Osteoblast (primary cell): Measurements from ENCODE around the gene ACY1. TPM values are rescaled to one million over a fixed set of nuclear protein-coding genes. Genes with fewer than 3 reads are reported as not detected.

Experiments
- DNase-seq: peaks from one replicate; pipeline ENCODE4 v3.0.0; 2011; ENCODE audit warnings: low spot score, mixed read lengths; ENCODE audit not compliant: insufficient read length; ENCODE audit errors: missing footprints
- H2AFZ ChIP-seq: 2 replicates; pipeline ENCODE4 v1.6.0; 2011; ENCODE audit warnings: mild to moderate bottlenecking, low read length
- H3K27ac ChIP-seq: 2 replicates; pipeline ENCODE4 v1.5.1; 2011; ENCODE audit warnings: mild to moderate bottlenecking, low read depth, low read length, moderate library complexity
- H3K27me3 ChIP-seq: 2 replicates; pipeline ENCODE4 v1.6.0; 2012; ENCODE audit warnings: mild to moderate bottlenecking, control low read depth, inconsistent platforms, low read length, moderate library complexity; ENCODE audit not compliant: insufficient read depth
- H3K36me3 ChIP-seq: 2 replicates; pipeline ENCODE4 v1.5.1; 2011; ENCODE audit warnings: mild to moderate bottlenecking, low read length, control low read depth, moderate library complexity; ENCODE audit not compliant: insufficient read depth
- H3K4me1 ChIP-seq: 2 replicates; pipeline ENCODE4 v1.5.1; 2011; ENCODE audit warnings: mild to moderate bottlenecking, low read length, control low read depth, moderate library complexity; ENCODE audit not compliant: insufficient read depth
- H3K4me2 ChIP-seq: 2 replicates; pipeline ENCODE4 v1.6.0; 2011; ENCODE audit warnings: mild to moderate bottlenecking, low read length; ENCODE audit not compliant: insufficient read depth
- H3K4me3 ChIP-seq: fragments of 200-600 bp; sonication (generic); 3 replicates; pipeline ENCODE4 v1.5.1; 2012; ENCODE audit warnings: mild to moderate bottlenecking, low read length, inconsistent platforms; ENCODE audit not compliant: insufficient read depth
- H3K79me2 ChIP-seq: 2 replicates; pipeline ENCODE4 v1.6.0; 2012; ENCODE audit warnings: mild to moderate bottlenecking, low read length, control low read depth, inconsistent platforms; ENCODE audit not compliant: insufficient read depth
- H3K9me3 ChIP-seq: 2 replicates; pipeline ENCODE4 v1.5.1; 2011; ENCODE audit warnings: low read depth, low read length, control low read depth
- H4K20me1 ChIP-seq: 2 replicates; pipeline ENCODE4 v1.6.0; 2012; ENCODE audit warnings: mild to moderate bottlenecking, low read length, control low read depth; ENCODE audit not compliant: insufficient read depth
- total RNA-seq: library from RNA; depleted of rRNA; stranded (reverse); fragments of >200 nt; gene quantifications from 2 replicates; pipeline ENCODE4 v1.2.3, GENCODE V29; 2012
- TF ChIP-seq, protein P1 (sequence below): IDR thresholded peaks from 2 replicates; pipeline ENCODE4 v1.5.1; 2011; ENCODE audit warnings: mild to moderate bottlenecking, low read depth, low read length, moderate library complexity; ENCODE audit errors: extremely low read depth

Gene ACY1
- total RNA-seq, 1 donor = 37.6 TPM

DNA sequence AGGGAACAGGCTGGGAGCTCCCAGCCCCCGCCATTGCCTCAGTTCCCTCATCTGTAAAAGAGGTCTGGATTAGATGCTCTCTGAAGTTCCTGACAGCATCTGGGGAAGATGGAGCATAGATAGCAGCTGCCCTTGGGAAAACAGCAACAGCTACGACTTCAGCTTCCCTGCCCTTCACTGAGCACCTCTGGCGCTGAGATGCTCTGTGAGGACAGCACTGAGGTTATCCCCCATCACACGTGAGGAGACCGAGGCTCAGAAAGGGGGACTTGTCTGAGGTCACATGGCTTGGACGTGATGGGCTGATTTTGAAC, 23.4 kb downstream of the ACY1 start:
- Histone ChIP-seq H3K9me3 (no peaks in the 10 kb centered on the region), H3K27me3 (no peaks in the 10 kb centered on the region), H3K4me3 (no peak overlapping the region), H3K4me2 (no peak overlapping the region), H3K79me2 (no peaks in the 10 kb centered on the region), H3K27ac (no peak overlapping the region), H3K4me1 (peaks cover 14% of the 10 kb centered on the region), H4K20me1 (no peaks in the 10 kb centered on the region), H3K36me3 (no peaks in the 10 kb centered on the region), H2AFZ (no peak overlapping the region)
- TF ChIP-seq, protein P1, sequence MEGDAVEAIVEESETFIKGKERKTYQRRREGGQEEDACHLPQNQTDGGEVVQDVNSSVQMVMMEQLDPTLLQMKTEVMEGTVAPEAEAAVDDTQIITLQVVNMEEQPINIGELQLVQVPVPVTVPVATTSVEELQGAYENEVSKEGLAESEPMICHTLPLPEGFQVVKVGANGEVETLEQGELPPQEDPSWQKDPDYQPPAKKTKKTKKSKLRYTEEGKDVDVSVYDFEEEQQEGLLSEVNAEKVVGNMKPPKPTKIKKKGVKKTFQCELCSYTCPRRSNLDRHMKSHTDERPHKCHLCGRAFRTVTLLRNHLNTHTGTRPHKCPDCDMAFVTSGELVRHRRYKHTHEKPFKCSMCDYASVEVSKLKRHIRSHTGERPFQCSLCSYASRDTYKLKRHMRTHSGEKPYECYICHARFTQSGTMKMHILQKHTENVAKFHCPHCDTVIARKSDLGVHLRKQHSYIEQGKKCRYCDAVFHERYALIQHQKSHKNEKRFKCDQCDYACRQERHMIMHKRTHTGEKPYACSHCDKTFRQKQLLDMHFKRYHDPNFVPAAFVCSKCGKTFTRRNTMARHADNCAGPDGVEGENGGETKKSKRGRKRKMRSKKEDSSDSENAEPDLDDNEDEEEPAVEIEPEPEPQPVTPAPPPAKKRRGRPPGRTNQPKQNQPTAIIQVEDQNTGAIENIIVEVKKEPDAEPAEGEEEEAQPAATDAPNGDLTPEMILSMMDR = no peak
- peak; percentile 8 for DNase-seq

GRCh38 chr3:52007291-52007690, 24.0 kb downstream of the ACY1 start:
- DNase-seq = no peak
- H3K4me2 ChIP-seq = no peak overlapping the region
- TF ChIP-seq, protein P1 = no peak
- H3K27me3 ChIP-seq = no peaks in the 10 kb centered on the region
- H4K20me1 ChIP-seq = no peaks in the 10 kb centered on the region
- no peaks in the 10 kb centered on the region for H3K36me3 ChIP-seq
- peaks cover 14% of the 10 kb centered on the region for H3K4me1 ChIP-seq
- no peaks in the 10 kb centered on the region for H3K79me2 ChIP-seq
- H3K4me3 ChIP-seq = no peak overlapping the region
- H2AFZ ChIP-seq = no peak overlapping the region
- no peaks in the 10 kb centered on the region for H3K9me3 ChIP-seq
- H3K27ac ChIP-seq = no peak overlapping the region

DNA sequence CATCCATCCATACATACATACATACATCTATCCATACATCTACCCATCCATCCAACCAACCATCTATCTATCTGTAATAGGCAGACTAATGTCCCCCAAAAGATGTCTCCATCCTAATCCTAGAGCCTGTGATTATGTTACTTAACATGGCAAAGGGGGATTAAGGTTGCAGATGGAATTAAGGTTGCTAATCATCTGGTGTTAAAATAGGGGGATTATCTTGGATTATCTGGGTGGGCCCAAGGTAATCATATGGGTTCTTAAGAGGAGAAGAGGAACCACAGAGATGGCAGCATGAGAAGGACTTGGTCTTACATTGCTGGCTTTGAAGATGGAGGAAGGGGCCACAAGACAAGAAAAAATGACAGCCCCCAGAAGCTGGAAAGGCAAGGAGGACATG, 27.1 kb downstream of the ACY1 start:
- TF ChIP-seq, protein P1 = no peak
- Histone ChIP-seq H3K36me3 (no peaks in the 10 kb centered on the region), H3K4me1 (peaks cover 9% of the 10 kb centered on the region), H2AFZ (no peak overlapping the region), H3K79me2 (no peaks in the 10 kb centered on the region), H3K9me3 (no peaks in the 10 kb centered on the region), H4K20me1 (no peaks in the 10 kb centered on the region), H3K4me2 (no peak overlapping the region), H3K27ac (no peak overlapping the region), H3K27me3 (no peaks in the 10 kb centered on the region), H3K4me3 (no peak overlapping the region)
- no peak for DNase-seq

- Histone ChIP-seq H3K36me3 (no peaks in the 10 kb centered on the region), H3K27me3 (no peaks in the 10 kb centered on the region), H3K27ac (no peak overlapping the region), H3K4me3 (no peak overlapping the region), H3K4me2 (no peak overlapping the region), H3K9me3 (no peaks in the 10 kb centered on the region), H3K79me2 (no peaks in the 10 kb centered on the region), H4K20me1 (no peaks in the 10 kb centered on the region), H2AFZ (peak overlapping the region; percentile 28), H3K4me1 (peaks cover 4% of the 10 kb centered on the region)
- no peak for DNase-seq
- TF ChIP-seq, protein P1 = no peak
Measured at GRCh38 chr3:52012699-52013098, 29.4 kb downstream of the ACY1 start.
